Activated naive CD8-positive, alpha-beta T cell treated with anti-CD3 and anti-CD28 coated beads for 36 hours (primary cell): Measurements from ENCODE around the gene MINDY2. TPM values are rescaled to one million over a fixed set of nuclear protein-coding genes. Genes with fewer than 3 reads are reported as not detected.

Experiments
- DNase-seq: peaks from one replicate; pipeline ENCODE4 v3.0.0; 2021
- H3K27ac Mint-ChIP-seq: one replicate; pipeline ENCODE4 v1.8.0; 2022; ENCODE audit warnings: mild to moderate bottlenecking, moderate library complexity, mixed read lengths
- H3K27me3 Mint-ChIP-seq: one replicate; pipeline ENCODE4 v1.8.0; 2022; ENCODE audit warnings: mild to moderate bottlenecking, mixed read lengths
- H3K36me3 Mint-ChIP-seq: one replicate; pipeline ENCODE4 v1.8.0; 2021; ENCODE audit warnings: mild to moderate bottlenecking, mixed read lengths
- H3K4me1 Mint-ChIP-seq: one replicate; pipeline ENCODE4 v1.8.0; 2021; ENCODE audit warnings: mixed read lengths
- H3K4me3 Mint-ChIP-seq: one replicate; pipeline ENCODE4 v1.8.0; 2022; ENCODE audit warnings: mild to moderate bottlenecking, moderate library complexity, mixed read lengths
- H3K9me3 Mint-ChIP-seq: one replicate; pipeline ENCODE4 v1.8.0; 2022; ENCODE audit warnings: mixed read lengths
- total RNA-seq, 2 experiments: library from RNA; stranded (reverse); gene quantifications; one replicate each; pipeline ENCODE4 v1.2.3, GENCODE V29; 2021

Gene MINDY2, protein sequence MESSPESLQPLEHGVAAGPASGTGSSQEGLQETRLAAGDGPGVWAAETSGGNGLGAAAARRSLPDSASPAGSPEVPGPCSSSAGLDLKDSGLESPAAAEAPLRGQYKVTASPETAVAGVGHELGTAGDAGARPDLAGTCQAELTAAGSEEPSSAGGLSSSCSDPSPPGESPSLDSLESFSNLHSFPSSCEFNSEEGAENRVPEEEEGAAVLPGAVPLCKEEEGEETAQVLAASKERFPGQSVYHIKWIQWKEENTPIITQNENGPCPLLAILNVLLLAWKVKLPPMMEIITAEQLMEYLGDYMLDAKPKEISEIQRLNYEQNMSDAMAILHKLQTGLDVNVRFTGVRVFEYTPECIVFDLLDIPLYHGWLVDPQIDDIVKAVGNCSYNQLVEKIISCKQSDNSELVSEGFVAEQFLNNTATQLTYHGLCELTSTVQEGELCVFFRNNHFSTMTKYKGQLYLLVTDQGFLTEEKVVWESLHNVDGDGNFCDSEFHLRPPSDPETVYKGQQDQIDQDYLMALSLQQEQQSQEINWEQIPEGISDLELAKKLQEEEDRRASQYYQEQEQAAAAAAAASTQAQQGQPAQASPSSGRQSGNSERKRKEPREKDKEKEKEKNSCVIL
- total RNA-seq = 1 to 10 TPM; 9.2 to 9.8 TPM

DNA sequence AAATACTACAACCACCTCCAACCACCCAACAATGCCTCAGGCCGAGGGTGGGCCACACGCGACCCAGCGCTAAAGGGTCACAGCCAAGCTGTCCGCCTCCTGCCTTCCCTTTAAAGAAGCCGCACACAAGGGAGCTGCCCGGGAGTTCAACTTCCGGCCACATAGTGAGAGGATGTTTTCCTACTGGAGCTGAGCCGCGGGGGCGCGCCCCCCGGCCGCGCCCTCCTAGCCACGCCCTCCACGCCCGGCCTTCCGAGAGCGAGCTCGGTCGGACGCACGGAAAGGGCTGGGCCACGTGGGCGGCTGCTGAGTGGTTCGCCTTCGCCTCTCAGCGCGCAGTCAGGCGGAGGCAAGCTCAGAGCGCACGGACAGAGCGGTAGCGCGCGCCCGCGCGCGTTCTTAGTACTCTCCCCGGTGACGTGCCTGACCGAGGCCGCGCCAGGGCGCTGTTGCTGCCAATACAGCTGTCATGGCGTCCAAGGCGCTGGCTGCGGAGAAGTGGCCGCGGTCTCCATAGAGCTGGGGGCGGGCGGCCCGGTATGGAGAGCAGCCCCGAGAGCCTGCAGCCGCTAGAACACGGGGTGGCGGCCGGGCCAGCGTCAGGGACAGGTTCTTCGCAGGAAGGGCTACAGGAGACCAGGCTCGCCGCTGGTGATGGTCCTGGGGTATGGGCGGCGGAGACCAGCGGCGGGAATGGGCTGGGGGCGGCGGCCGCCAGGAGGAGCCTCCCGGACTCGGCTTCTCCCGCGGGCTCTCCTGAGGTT is at the start of gene MINDY2:
TSS of gene MINDY2 (plus strand) at position 446 of the 764 bp plus-strand sequence. CDS start at position 540, 94 bp downstream.
- H3K4me1 Mint-ChIP-seq = peaks cover 21% of the 10 kb centered on the region
- no peaks in the 10 kb centered on the region for H3K36me3 Mint-ChIP-seq
- H3K9me3 Mint-ChIP-seq = no peaks in the 10 kb centered on the region
- H3K4me3 Mint-ChIP-seq = no peak within 1 kb of the TSS
- H3K27ac Mint-ChIP-seq = peak within 1 kb of the TSS; percentile 85
- DNase-seq = peak; percentile 94
- H3K27me3 Mint-ChIP-seq = no peaks in the 10 kb centered on the region

DNA sequence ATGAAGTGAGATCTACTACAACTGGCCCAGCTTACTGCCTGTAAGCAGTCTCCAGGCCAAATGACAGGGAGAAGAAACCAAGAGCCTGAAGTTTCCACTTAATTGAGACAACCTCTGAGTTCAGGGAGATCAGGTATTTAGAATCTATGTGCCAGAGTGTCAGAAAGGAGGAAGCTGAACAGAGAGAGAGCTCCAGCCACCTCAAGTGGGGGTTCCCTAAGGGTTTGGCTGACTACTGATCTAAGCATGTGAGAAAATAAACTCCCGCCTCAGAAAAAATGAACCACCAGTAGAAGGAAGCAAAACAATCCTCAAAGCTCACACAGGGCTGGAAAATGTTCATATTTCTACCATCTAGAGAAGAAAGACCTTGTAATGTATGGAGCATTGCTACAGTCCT is 46.6 kb upstream of the MINDY2 start:
- peaks cover 45% of the 10 kb centered on the region for H3K4me1 Mint-ChIP-seq
- H3K27me3 Mint-ChIP-seq = no peaks in the 10 kb centered on the region
- no peaks in the 10 kb centered on the region for H3K9me3 Mint-ChIP-seq
- DNase-seq = no peak
- no peak overlapping the region for H3K4me3 Mint-ChIP-seq
- peak overlapping the region; percentile 68 for H3K27ac Mint-ChIP-seq
- peaks cover 28% of the 10 kb centered on the region for H3K36me3 Mint-ChIP-seq

DNA sequence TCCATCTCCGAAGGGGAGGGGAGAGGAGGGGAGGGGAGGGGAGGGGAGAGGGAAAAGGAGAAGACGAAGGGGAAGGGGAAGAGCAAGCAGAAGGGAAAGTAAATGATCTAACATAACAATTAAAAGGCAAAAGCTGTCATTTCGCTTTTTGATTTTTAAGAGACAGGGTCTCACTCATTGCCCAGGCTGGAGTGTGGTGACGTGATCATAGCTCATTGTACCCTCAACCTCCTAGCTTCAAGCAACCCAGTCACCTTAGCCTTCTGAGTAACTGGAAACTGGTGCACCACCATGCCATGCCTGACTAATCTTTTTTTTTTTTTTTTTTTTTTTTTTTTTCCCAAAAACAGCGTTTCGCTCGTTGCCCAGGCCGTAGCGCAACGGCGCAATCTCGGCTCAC is 44.2 kb upstream of the MINDY2 start:
- no peak overlapping the region for H3K4me3 Mint-ChIP-seq

DNA sequence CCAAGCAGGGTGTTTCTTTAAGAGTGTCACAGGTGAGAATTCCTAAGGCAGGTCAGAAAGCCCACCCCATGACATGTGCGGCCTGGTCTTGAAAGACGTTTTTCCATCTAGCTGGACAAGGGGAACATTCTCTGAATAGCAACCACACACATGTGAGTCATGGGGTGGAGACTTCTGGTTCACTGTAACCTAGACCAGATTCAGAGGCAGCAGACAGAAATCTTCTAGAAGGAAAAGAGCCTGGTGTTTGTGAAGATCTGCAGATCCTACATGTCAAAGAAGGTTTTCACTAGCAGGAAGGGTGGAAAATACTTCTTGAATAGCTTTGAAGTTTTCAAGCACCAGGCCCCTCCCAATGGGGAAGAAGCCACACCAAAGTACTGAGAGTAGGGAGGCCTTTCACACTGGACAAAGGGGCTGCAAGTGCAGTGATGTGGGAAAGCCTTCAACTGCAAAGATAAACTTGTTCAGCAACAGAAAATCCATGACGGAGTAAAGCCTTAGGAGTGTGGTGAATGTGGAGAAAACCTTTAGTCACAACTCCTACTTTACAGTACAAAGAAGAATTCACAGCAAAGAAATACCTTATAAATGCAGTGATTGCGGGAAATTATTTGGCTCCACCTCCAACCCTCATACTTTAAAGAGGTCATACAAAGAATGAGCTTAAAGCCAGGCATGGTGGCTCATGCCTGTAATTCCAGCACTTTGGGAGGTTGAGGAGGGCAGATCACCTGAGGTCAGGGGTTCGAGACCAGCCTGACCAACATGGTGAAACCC is 39.2 kb upstream of the MINDY2 start:
- peaks cover 64% of the 10 kb centered on the region for H3K4me1 Mint-ChIP-seq
- no peaks in the 10 kb centered on the region for H3K27me3 Mint-ChIP-seq
- no peak for DNase-seq
- peak overlapping the region; percentile 42 for H3K27ac Mint-ChIP-seq
- H3K36me3 Mint-ChIP-seq = peaks cover 27% of the 10 kb centered on the region
- peaks cover 4% of the 10 kb centered on the region for H3K9me3 Mint-ChIP-seq
- no peak overlapping the region for H3K4me3 Mint-ChIP-seq

More for the DNA sequence above, 44.2 kb upstream of the MINDY2 start:
- no peaks in the 10 kb centered on the region for H3K27me3 Mint-ChIP-seq
- H3K9me3 Mint-ChIP-seq = no peaks in the 10 kb centered on the region
- H3K4me1 Mint-ChIP-seq = peaks cover 44% of the 10 kb centered on the region
- no peak for DNase-seq
- peaks cover 20% of the 10 kb centered on the region for H3K36me3 Mint-ChIP-seq
- no peak overlapping the region for H3K27ac Mint-ChIP-seq

DNA sequence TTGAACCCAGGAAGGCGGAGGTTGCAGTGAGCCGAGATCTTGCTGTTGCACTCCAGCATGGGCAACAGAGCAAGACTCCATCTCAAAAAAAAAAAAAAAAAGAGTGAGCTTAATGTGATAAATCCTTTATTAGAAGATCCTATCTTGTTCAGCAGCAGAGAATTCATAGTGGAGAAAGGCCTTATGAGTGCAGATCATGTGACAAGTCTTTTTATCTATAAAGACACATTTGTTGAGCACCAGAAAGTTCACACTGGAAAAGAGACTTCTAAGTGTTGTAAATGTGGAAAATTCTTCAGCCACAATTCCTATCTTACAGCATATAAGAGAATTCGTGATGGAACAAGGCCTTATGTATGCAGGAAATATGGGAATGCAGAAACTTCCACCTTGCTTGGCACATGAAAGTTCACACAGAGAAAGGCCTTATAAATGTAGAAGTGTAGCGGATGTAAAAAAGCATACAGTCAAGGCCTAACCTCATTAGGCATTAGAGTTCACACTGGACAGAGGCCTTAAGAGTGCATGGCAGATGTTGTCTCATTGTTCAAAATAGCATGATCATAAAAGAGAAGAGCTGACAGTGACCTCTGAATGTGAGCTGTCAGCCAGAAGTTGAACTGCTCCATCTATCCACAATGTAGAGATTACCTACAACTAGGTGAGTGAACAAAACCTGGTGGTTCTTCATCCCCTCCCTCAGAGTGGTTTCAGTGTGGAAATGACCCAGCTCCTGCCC is 38.3 kb upstream of the MINDY2 start:
- H3K4me1 Mint-ChIP-seq = peaks cover 69% of the 10 kb centered on the region
- H3K4me3 Mint-ChIP-seq = no peak overlapping the region
- no peak for DNase-seq
- peaks cover 27% of the 10 kb centered on the region for H3K36me3 Mint-ChIP-seq
- H3K9me3 Mint-ChIP-seq = peaks cover 4% of the 10 kb centered on the region
- no peak overlapping the region for H3K27ac Mint-ChIP-seq
- H3K27me3 Mint-ChIP-seq = no peaks in the 10 kb centered on the region

DNA sequence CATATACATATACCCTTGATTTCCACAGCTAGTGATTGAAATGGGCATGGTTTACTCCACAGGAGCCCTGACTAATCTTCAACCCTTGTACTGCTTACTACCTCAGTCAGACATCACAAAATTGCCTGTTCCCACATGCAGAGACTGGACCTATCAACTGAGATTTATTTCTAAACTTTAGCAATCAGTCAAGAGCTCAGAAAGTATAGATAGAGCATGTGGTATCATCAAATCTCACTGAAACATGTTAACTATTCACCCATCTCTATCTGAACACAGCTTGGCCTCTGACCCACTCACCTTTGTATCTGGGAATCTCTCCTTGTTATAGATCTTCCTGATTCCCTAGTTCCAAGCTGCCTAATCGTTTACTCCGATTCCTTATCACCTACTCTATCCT is 36.2 kb upstream of the MINDY2 start:
- DNase-seq = no peak
- Mint-ChIP-seq H3K9me3 (peaks cover 4% of the 10 kb centered on the region), H3K27me3 (no peaks in the 10 kb centered on the region), H3K27ac (no peak overlapping the region), H3K36me3 (peaks cover 17% of the 10 kb centered on the region), H3K4me1 (peaks cover 70% of the 10 kb centered on the region), H3K4me3 (no peak overlapping the region)

DNA sequence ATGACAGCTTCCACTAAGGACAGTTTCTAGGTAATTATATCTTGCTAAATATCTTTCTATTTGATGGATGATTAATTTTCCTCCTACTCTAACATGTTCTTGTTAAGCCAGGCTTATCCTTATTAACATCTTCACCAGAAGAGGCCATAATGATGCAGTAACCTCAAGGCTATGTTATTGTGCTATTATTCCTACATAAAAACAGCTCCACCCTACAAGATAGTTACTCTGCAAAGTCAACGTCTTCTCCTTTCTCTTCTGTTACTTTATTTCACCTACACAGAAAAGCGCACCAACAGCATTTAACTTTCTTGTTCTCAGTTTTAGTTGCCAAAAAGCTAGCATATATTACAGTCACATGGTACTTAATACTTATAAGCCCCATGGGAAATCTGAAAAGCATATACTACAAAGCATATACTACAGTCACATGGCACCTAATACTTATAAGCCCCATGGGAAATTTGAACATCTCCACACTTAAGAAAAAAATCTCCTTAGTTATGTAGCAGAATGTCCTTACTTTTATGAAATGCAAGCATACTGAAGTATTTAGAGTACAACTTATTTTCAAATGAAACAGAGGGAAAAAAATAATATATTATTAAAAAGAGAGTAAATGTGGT is 35.0 kb upstream of the MINDY2 start:
- Mint-ChIP-seq H3K27me3 (no peaks in the 10 kb centered on the region), H3K4me1 (peaks cover 65% of the 10 kb centered on the region), H3K36me3 (peaks cover 16% of the 10 kb centered on the region), H3K9me3 (peaks cover 4% of the 10 kb centered on the region), H3K27ac (no peak overlapping the region), H3K4me3 (no peak overlapping the region)
- no peak for DNase-seq

DNA sequence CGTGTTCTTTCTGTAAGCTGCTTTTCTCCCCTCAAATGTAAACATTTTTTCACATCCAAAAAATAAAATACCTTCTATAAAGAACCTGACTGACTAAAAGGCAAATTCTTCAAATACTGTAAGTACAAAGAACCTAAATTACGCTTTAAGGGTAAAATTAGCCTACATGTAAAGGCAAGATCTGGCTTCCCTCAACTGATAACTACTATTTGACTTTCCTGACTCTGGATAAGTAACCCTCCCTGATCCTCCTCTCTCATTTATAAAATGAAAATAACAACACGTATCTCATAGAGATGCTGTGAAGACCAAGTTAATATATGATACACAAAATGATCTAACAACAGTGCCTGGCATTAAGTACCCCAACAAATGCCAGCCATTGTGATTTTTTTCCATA is 33.8 kb upstream of the MINDY2 start:
- no peaks in the 10 kb centered on the region for H3K27me3 Mint-ChIP-seq
- peaks cover 4% of the 10 kb centered on the region for H3K9me3 Mint-ChIP-seq
- peaks cover 68% of the 10 kb centered on the region for H3K4me1 Mint-ChIP-seq
- H3K27ac Mint-ChIP-seq = peak overlapping the region; percentile 63
- DNase-seq = no peak
- peaks cover 10% of the 10 kb centered on the region for H3K36me3 Mint-ChIP-seq
- no peak overlapping the region for H3K4me3 Mint-ChIP-seq

DNA sequence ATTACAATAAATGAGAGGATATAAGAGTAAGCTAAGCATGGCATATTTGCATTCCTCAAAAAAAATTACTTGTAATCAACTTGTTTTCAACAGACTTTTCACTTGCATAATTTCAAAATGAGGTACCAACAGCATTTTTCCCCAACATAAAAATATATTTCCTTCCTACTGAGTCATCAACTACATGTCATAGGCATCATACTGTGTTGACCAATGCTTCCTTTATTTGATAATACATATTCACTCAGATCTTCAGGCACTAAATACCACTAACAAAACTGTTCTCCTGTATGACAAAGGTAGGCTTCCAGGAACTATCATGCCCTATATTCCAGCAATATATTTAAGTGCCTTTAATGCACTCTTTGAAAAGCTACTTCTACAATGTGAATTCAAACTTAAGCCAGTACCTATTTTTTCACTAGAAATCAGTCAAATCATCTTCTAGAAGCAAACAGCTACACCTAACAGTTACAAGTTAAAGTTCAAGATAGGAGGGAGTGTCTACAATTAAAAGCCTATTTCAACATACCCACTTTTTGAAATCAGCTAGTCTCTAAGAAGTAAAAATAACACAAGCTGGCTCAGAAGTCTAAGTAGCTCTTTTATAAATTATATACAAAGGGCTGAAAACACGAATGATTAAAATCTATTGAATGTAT is 32.9 kb upstream of the MINDY2 start:
- no peak for DNase-seq
- Mint-ChIP-seq H3K4me3 (no peak overlapping the region), H3K36me3 (peaks cover 6% of the 10 kb centered on the region), H3K27me3 (no peaks in the 10 kb centered on the region), H3K27ac (peak overlapping the region; percentile 66), H3K4me1 (peaks cover 68% of the 10 kb centered on the region), H3K9me3 (no peaks in the 10 kb centered on the region)

DNA sequence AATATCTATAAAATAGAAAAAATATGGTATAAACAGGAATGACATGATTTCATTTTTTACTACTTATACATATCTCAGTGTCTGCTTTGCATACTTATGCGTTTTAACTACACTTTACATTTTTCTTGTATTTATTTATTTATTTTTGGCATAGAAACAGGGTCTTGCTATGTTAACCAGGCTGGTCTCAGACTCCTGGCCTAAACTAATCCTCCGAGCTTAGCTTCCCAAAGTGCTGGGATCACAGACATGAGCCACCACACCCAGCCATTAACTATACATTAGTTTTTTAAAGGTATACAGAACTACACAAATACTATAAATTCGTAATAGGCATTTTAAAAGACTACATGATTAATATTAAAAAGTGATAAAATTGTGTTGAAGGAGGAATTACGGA is 30.7 kb upstream of the MINDY2 start:
- Mint-ChIP-seq H3K4me3 (no peak overlapping the region), H3K27me3 (no peaks in the 10 kb centered on the region), H3K27ac (no peak overlapping the region), H3K9me3 (no peaks in the 10 kb centered on the region), H3K4me1 (peaks cover 69% of the 10 kb centered on the region), H3K36me3 (peaks cover 17% of the 10 kb centered on the region)
- DNase-seq = no peak

DNA sequence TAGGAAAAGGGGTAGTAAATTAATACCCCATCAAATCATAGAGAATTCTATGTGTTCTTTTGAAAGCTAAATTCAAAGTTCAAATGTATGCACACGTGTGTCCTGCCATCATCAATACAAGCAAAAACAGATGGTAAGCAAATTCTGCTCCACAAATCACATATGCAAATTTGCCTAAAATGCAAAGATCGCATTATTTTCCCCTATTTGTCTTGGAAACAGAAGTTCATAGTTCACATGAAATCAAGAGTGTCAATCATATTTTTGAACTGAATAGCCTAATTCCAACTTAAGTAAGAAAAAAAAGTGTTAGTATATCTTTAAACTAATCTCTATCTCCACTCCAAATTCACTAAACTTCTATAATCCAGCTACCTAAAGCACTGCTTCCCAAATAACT is 30.1 kb upstream of the MINDY2 start:
- Mint-ChIP-seq H3K27ac (no peak overlapping the region), H3K4me3 (no peak overlapping the region), H3K27me3 (no peaks in the 10 kb centered on the region), H3K9me3 (no peaks in the 10 kb centered on the region), H3K4me1 (peaks cover 69% of the 10 kb centered on the region), H3K36me3 (peaks cover 18% of the 10 kb centered on the region)
- no peak for DNase-seq

DNA sequence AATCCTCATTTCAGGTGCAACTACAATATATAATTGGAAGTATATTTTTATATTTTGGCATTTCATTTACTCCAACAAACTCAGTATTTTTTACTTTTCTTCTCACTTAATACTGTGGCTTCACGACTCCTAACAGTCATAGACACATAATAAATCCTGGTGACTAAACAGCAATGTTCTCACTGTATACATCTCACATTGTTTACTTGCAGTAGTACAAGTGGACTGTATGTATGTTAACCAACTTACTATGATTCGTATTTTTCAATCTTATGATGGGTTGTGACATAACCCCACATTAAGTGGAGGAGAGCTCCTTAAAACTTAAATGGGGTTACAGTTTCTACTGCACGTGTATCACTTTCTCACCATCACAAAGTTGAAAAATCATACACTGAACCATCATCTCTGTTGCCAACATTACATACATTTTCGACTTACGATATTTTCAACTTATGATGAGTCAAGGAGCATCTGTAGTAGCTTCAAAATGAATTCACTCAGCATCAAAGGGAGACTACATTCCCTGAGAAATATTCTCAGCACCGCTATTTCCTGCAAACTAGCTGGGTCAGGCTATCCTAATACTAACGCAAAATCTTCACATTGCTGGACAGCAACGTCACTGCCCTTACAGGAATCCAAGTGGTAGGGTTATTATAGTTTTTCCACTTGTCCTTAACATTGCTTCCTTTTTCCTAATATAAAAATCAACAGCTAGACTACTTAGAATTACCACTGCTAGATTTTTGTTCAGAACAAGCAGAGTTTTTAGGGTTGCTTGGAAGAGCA is 28.9 kb upstream of the MINDY2 start:
- peaks cover 66% of the 10 kb centered on the region for H3K4me1 Mint-ChIP-seq
- no peaks in the 10 kb centered on the region for H3K27me3 Mint-ChIP-seq
- H3K4me3 Mint-ChIP-seq = no peak overlapping the region
- H3K27ac Mint-ChIP-seq = no peak overlapping the region
- H3K36me3 Mint-ChIP-seq = peaks cover 19% of the 10 kb centered on the region
- DNase-seq = no peak
- H3K9me3 Mint-ChIP-seq = no peaks in the 10 kb centered on the region
